G401 (cell line): Measurements from ENCODE around the gene AKR1A1. TPM values are rescaled to one million over a fixed set of nuclear protein-coding genes. Genes with fewer than 3 reads are reported as not detected.
"Not testable (repeated sequence)": the region's sequence is repeated elsewhere in the genome, so short reads cannot be mapped to it uniquely, and the experiment has no call there.

Experiments used
- DNase-seq: peaks from one replicate; pipeline ENCODE4 v3.0.0-alpha.2; 2015; ENCODE audit warnings: low spot score
- in situ Hi-C: cut with HindIII; loops from 2 replicates; pipeline ENCODE4 v1.10.0; 2016; ENCODE audit warnings: low sequenced_read_pairs, mixed read lengths
- total RNA-seq: library from RNA; depleted of rRNA; stranded (reverse); fragments of >200 nt; shearing (Covaris generic); gene quantifications from 2 replicates; pipeline ENCODE4 v1.2.3, GENCODE V29; 2014

The AKR1A1 gene
- total RNA-seq, 1 experiment from 2014 or later = 116 TPM

GRCh38 chr1:45521413-45522323 lies 29.0 kb upstream of the AKR1A1 start, which contains the start of gene PRDX1:
PRDX1 (minus strand) TSS chr1:45521884; CDS start chr1:45519043, 2,841 bp downstream.
- in situ Hi-C loops = loop anchor here (25.0 kb wide), 1 partner anchor 159 kb away; no protein-coding TSS in a partner anchor
- DNase-seq = peak; percentile 96

- in situ Hi-C loops = loop anchor here (25.0 kb wide), 1 partner anchor 160 kb away; no protein-coding TSS in a partner anchor
- no peak for DNase-seq
Observed at GRCh38 chr1:45522324-45523104, 28.1 kb upstream of the AKR1A1 start.

- in situ Hi-C loops = loop anchor here (25.0 kb wide), 1 partner anchor 161 kb away; no protein-coding TSS in a partner anchor
- DNase-seq = not testable (repeated sequence)
Observed at GRCh38 chr1:45523516-45523915, 27.1 kb upstream of the AKR1A1 start.

GRCh38 chr1:45523975-45524374 lies 26.7 kb upstream of the AKR1A1 start:
- DNase-seq = not testable (repeated sequence)
- in situ Hi-C loops = loop anchor here (25.0 kb wide), 1 partner anchor 162 kb away; no protein-coding TSS in a partner anchor

- no peak for DNase-seq
- in situ Hi-C loops = no loop called here
Observed at GRCh38 chr1:45526135-45526644, 24.4 kb upstream of the AKR1A1 start.

GRCh38 chr1:45530632-45531135 lies 19.9 kb upstream of the AKR1A1 start:
- no peak for DNase-seq
- in situ Hi-C loops = no loop called here

GRCh38 chr1:45531873-45532272 lies 18.8 kb upstream of the AKR1A1 start:
- in situ Hi-C loops = no loop called here
- no peak for DNase-seq

GRCh38 chr1:45535988-45536766 lies 14.4 kb upstream of the AKR1A1 start:
- in situ Hi-C loops = no loop called here
- DNase-seq = no peak

GRCh38 chr1:45536886-45537285 lies 13.7 kb upstream of the AKR1A1 start:
- in situ Hi-C loops = no loop called here

GRCh38 chr1:45541193-45541592 lies 9.4 kb upstream of the AKR1A1 start:
- no peak for DNase-seq
- in situ Hi-C loops = no loop called here

More at GRCh38 chr1:45536886-45537285, 13.7 kb upstream of the AKR1A1 start:
- no peak for DNase-seq

- in situ Hi-C loops = no loop called here
- no peak for DNase-seq
Observed at GRCh38 chr1:45542591-45542990, 8.0 kb upstream of the AKR1A1 start.

GRCh38 chr1:45543581-45544417 lies 6.8 kb upstream of the AKR1A1 start:
- DNase-seq = no peak
- in situ Hi-C loops = no loop called here

- in situ Hi-C loops = no loop called here
- DNase-seq = no peak
Observed at GRCh38 chr1:45544530-45544929, 6.1 kb upstream of the AKR1A1 start.

GRCh38 chr1:45545019-45545493 lies 5.6 kb upstream of the AKR1A1 start:
- DNase-seq = no peak
- in situ Hi-C loops = no loop called here

GRCh38 chr1:45545553-45546310 lies 4.9 kb upstream of the AKR1A1 start:
- in situ Hi-C loops = no loop called here

GRCh38 chr1:45551684-45552083 lies 1.1 kb downstream of the AKR1A1 start:
- in situ Hi-C loops = no loop called here
- peak; percentile 18 for DNase-seq

More at GRCh38 chr1:45545553-45546310, 4.9 kb upstream of the AKR1A1 start:
- DNase-seq = no peak

- in situ Hi-C loops = no loop called here
- DNase-seq = peak; percentile 40
Observed at GRCh38 chr1:45552331-45552730, 1.7 kb downstream of the AKR1A1 start.
